GM23338 (cell line): ENCODE data around the gene KLK1.

Source experiments
- EZH2 ChIP-seq: fragments of 200-600 bp; sonication (generic); IDR thresholded peaks from one replicate; pipeline ENCODE4 v1.8.0; 2017; ENCODE audit warnings: antibody characterized with exemption, mild to moderate bottlenecking, low read depth; ENCODE audit not compliant: unreplicated experiment
- TF ChIP-seq, protein P1 (sequence below), 2 experiments: fragments of 200-600 bp in 1 of 2; sonication (generic) in 1 of 2; conservative IDR thresholded peaks; 2 replicates each; pipeline versions ENCODE4 v1.5.1 to v1.6.1; 2016 to 2017; ENCODE audit warnings: antibody characterized with exemption in 2 of 2, low read depth in 2 of 2, mild to moderate bottlenecking in 2 of 2, moderate library complexity in 1 of 2

DNA sequence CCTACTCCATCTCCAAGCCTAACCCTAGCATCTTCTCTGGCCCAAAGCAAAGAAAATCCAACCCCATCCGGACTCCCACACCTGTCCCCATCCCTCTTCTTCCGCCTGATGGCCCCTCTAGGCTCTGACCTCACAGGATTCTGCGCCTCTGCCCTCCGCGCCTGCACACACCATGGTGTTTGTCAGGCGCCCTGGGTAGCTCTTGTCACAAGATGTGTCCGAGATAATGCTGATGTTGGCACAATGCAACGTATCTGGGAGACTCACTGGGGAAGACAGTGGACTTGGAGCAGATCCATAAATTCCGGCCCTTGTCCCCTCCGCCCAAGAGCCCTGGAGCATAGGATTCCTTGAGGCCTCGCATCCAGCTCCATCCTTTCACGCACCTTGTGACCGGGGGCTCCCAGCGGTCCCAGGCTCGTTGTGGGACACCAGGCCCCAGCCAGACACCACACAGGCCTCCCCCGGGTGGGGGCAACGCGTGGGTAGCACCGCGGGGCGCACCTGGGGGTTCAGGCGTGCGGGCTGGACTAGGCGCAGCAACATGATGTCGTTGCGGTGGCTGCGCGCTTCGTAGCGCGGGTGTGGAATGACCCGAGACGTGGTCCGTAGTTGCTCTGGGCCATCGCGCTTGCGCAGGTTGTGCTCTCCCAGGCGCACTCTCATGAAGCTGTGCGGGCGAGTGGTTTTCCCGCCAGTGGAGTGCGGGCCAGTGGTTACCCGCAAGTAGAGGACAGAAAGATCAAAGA is 3.1 kb upstream of the KLK1 start:
- TF ChIP-seq, protein P1, sequence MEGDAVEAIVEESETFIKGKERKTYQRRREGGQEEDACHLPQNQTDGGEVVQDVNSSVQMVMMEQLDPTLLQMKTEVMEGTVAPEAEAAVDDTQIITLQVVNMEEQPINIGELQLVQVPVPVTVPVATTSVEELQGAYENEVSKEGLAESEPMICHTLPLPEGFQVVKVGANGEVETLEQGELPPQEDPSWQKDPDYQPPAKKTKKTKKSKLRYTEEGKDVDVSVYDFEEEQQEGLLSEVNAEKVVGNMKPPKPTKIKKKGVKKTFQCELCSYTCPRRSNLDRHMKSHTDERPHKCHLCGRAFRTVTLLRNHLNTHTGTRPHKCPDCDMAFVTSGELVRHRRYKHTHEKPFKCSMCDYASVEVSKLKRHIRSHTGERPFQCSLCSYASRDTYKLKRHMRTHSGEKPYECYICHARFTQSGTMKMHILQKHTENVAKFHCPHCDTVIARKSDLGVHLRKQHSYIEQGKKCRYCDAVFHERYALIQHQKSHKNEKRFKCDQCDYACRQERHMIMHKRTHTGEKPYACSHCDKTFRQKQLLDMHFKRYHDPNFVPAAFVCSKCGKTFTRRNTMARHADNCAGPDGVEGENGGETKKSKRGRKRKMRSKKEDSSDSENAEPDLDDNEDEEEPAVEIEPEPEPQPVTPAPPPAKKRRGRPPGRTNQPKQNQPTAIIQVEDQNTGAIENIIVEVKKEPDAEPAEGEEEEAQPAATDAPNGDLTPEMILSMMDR (conservative IDR thresholded peaks at IDR 0.05; ENCODE audit: low read depth in 2 of 2): no peak
- no peak for TF ChIP-seq EZH2
